ENCODE results near the gene PLCB4.

The PLCB4 gene

DNA sequence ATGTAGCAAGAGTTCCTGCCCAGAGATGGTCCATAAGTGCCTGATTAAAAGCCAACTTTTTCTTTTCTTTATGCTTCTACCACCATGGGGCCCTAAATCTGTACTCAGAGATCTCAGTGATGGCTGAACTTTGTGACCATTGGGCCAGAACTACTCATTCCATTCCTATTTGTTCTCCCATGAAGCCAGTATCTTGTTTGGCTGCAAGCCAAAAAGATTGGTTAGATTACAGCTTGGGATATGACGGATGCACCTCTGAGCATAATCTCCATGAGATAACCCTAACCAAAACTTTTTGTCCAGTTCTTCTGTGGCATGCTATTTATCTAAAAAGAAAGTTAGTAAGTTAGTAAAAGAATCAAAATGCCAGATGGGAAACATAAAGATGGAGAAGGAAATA is 72.2 kb downstream of the PLCB4 start:
- Histone ChIP-seq H3K4me3 (ENCODE audit: low read length) (no peak overlapping the region), H3K9me3 (ENCODE audit: control insufficient read depth, insufficient read depth, low read length) (no peaks in the 10 kb centered on the region), H3K27ac (ENCODE audit: low read length) (no peak overlapping the region), H3K36me3 (ENCODE audit: control insufficient read depth, insufficient read depth, low read length) (no peaks in the 10 kb centered on the region), H3K27me3 (ENCODE audit: control insufficient read depth, insufficient read depth, low read length) (no peaks in the 10 kb centered on the region), H3K4me1 (ENCODE audit: control insufficient read depth, insufficient read depth, low read length) (no peaks in the 10 kb centered on the region)
- no peak for DNase-seq (ENCODE audit: low read depth, low spot score)
- WGBS (ENCODE audit: insufficient coverage, insufficient read length): no CpG with 5 or more reads among the region's 1 CpG

DNA sequence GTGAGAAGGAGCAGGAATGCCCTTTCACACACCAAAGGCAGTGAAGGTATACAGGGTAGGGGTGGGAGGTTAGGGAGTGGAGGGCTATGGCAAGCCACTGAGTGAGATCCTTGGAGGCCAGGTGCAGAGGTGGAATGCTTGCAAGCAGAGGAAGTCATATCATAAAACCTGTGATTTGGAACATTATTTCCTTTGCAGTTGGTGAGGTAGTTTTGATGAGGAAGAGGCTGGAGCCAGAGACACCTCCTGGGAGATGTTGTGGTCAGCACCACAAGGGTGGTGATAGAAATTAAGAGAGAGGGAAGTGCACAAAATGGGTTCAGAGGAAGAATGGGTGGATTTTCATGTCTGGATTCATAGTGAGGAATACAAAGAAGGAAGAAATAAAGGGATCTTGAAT is 73.0 kb downstream of the PLCB4 start:
- Histone ChIP-seq H3K4me1 (ENCODE audit: control insufficient read depth, insufficient read depth, low read length) (no peaks in the 10 kb centered on the region), H3K4me3 (ENCODE audit: low read length) (no peak overlapping the region), H3K27me3 (ENCODE audit: control insufficient read depth, insufficient read depth, low read length) (no peaks in the 10 kb centered on the region), H3K9me3 (ENCODE audit: control insufficient read depth, insufficient read depth, low read length) (no peaks in the 10 kb centered on the region), H3K36me3 (ENCODE audit: control insufficient read depth, insufficient read depth, low read length) (no peaks in the 10 kb centered on the region), H3K27ac (ENCODE audit: low read length) (no peak overlapping the region)
- DNase-seq (ENCODE audit: low read depth, low spot score): no peak

DNA sequence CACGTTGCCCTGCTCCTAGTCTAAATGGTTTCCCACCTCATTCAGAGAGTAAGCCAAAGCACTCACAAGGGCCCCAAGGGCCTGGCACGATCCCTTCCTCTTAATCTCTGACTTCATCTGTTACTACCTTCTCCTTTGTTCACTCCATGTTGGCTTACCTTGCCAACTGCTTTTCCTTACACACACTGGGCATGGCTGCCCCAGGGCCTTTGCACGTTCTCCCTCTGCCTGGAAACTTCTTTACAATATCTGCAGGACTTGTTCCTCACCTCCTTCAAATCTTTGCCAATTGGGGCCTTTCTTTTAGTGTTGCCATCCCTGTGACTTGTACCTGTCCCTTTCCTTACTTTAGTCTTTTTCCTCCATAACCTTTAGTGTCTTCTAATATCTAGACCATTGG is 73.9 kb downstream of the PLCB4 start:
- Histone ChIP-seq H3K4me3 (ENCODE audit: low read length) (no peak overlapping the region), H3K27ac (ENCODE audit: low read length) (no peak overlapping the region), H3K36me3 (ENCODE audit: control insufficient read depth, insufficient read depth, low read length) (no peaks in the 10 kb centered on the region), H3K4me1 (ENCODE audit: control insufficient read depth, insufficient read depth, low read length) (no peaks in the 10 kb centered on the region), H3K9me3 (ENCODE audit: control insufficient read depth, insufficient read depth, low read length) (no peaks in the 10 kb centered on the region), H3K27me3 (ENCODE audit: control insufficient read depth, insufficient read depth, low read length) (no peaks in the 10 kb centered on the region)
- no peak for DNase-seq (ENCODE audit: low read depth, low spot score)
- no CpG with 5 or more reads among the region's 3 CpGs for WGBS (ENCODE audit: insufficient coverage, insufficient read length)

DNA sequence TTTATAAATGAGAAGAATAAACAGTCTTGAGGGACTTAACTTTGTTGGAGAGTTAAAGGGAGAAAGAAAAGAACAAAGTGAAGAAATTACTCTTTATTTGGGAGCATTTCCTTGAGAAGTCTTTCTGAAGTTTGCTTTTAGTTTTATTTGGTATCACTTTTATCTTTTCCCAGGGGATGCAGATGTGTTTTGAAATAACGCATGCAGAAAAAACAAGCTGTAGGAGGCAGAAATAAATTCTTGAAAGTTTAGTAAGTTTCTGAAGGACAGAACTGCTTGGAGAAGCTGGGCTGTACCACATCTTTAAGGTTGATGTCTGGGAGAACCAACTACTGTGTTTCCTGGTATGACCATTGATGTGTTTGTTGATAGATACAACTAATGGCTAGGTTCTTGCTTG is 75.0 kb downstream of the PLCB4 start:
- H3K4me3 ChIP-seq (ENCODE audit: low read length): no peak overlapping the region
- no peaks in the 10 kb centered on the region for H3K9me3 ChIP-seq (ENCODE audit: control insufficient read depth, insufficient read depth, low read length)
- no peaks in the 10 kb centered on the region for H3K27me3 ChIP-seq (ENCODE audit: control insufficient read depth, insufficient read depth, low read length)
- H3K36me3 ChIP-seq (ENCODE audit: control insufficient read depth, insufficient read depth, low read length): no peaks in the 10 kb centered on the region
- DNase-seq (ENCODE audit: low read depth, low spot score): no peak
- no peak overlapping the region for H3K27ac ChIP-seq (ENCODE audit: low read length)
- no CpG with 5 or more reads among the region's 1 CpG for WGBS (ENCODE audit: insufficient coverage, insufficient read length)
- no peaks in the 10 kb centered on the region for H3K4me1 ChIP-seq (ENCODE audit: control insufficient read depth, insufficient read depth, low read length)

DNA sequence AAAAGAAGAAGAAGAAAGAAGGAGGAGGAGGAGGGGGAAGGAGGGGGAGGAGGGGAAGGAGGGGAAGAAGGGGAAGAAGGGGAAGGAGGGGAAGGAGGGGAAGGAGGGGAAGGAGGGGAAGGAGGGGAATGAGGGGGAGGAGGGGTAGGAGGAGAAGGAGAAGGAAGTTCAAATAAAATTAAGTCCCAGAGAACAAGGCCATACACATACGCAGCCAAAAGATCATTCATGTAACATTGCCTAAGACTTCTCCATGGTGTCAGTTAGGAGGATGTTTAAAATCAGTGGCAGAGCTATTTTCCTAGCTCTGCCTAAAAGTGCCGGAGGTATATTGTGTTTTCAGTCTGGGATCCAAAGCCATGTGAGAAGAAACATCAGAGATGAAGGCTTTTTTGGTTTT is 75.8 kb downstream of the PLCB4 start:
- Histone ChIP-seq H3K4me3 (ENCODE audit: low read length) (no peak overlapping the region), H3K27ac (ENCODE audit: low read length) (no peak overlapping the region), H3K36me3 (ENCODE audit: control insufficient read depth, insufficient read depth, low read length) (no peaks in the 10 kb centered on the region), H3K9me3 (ENCODE audit: control insufficient read depth, insufficient read depth, low read length) (no peaks in the 10 kb centered on the region), H3K27me3 (ENCODE audit: control insufficient read depth, insufficient read depth, low read length) (no peaks in the 10 kb centered on the region), H3K4me1 (ENCODE audit: control insufficient read depth, insufficient read depth, low read length) (no peaks in the 10 kb centered on the region)
- no peak for DNase-seq (ENCODE audit: low read depth, low spot score)
- no CpG with 5 or more reads among the region's 2 CpGs for WGBS (ENCODE audit: insufficient coverage, insufficient read length)

DNA sequence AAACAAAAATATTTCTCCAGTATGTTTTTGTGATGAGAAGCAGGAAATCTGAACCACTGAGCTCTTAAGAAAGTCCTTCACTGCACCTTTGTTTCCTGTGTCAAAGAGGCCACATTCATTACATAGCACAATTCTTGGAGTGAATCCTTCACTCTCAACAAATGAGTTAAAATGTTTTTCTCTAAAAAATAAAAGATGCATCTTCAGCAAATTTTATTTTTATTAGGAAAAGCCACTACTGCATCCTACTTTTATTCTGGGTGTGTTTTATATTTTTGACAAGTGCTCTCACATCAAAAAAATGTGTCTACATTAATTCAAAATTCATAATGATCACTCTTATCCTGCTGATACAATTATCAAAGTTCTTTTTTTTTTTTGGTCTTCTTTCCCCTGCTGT is 76.3 kb downstream of the PLCB4 start:
- Histone ChIP-seq H3K4me3 (ENCODE audit: low read length) (no peak overlapping the region), H3K36me3 (ENCODE audit: control insufficient read depth, insufficient read depth, low read length) (0 out of 2 replicates have a peak, but pooled peaks cover 2% of the 10 kb centered on the region), H3K4me1 (ENCODE audit: control insufficient read depth, insufficient read depth, low read length) (no peaks in the 10 kb centered on the region), H3K27ac (ENCODE audit: low read length) (no peak overlapping the region), H3K9me3 (ENCODE audit: control insufficient read depth, insufficient read depth, low read length) (no peaks in the 10 kb centered on the region), H3K27me3 (ENCODE audit: control insufficient read depth, insufficient read depth, low read length) (no peaks in the 10 kb centered on the region)
- no peak for DNase-seq (ENCODE audit: low read depth, low spot score)

DNA sequence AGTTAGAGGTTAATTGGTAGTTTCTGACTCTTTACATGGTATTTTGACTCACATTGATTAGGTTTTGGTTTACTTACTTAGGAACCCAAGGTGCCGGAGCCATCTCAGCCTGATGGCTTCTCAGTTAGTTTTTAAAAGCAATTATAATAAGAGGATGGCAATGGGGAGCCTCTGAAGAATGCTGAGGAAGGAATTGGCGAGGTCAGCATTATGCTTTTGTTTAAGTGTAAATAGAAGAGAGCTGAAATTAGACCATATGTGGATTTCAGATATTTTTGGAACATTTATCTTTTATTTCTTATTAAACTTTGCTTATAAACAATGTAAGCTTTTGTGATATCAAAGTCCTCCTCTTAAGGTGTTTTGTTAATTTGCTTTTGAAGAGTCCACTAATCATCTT is 77.8 kb downstream of the PLCB4 start:
- Histone ChIP-seq H3K9me3 (ENCODE audit: control insufficient read depth, insufficient read depth, low read length) (no peaks in the 10 kb centered on the region), H3K27me3 (ENCODE audit: control insufficient read depth, insufficient read depth, low read length) (no peaks in the 10 kb centered on the region), H3K4me1 (ENCODE audit: control insufficient read depth, insufficient read depth, low read length) (no peaks in the 10 kb centered on the region), H3K4me3 (ENCODE audit: low read length) (no peak overlapping the region), H3K27ac (ENCODE audit: low read length) (no peak overlapping the region), H3K36me3 (ENCODE audit: control insufficient read depth, insufficient read depth, low read length) (0 out of 2 replicates have a peak, but pooled peaks cover 2% of the 10 kb centered on the region)
- no CpG with 5 or more reads among the region's 2 CpGs for WGBS (ENCODE audit: insufficient coverage, insufficient read length)
- no peak for DNase-seq (ENCODE audit: low read depth, low spot score)

DNA sequence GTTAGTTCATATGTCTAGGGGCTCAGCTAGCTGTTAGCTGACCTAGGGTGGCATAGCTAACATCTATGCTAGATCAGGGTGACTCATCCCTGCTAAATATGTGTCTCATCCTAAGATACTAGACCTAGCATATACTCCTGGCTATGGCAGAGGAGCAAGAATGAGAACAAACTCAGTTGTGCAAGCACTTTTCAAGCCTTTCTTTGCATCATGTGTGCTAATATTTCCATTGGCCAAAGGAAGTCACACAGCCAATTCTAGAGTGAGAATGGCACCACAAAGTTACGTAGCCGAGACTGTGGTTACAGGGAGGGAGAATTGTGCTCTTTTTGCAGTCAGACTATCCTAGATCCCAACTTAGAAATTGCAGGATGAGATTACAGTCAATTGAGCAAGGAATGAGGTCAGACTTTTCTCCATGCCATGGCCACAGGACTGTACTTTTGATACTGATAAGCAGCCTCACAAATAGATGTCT is 78.7 kb downstream of the PLCB4 start:
- H3K4me1 ChIP-seq (ENCODE audit: control insufficient read depth, insufficient read depth, low read length): no peaks in the 10 kb centered on the region
- WGBS (ENCODE audit: insufficient coverage, insufficient read length): no CpG with 5 or more reads among the region's 2 CpGs
- 0 out of 2 replicates have a peak, but pooled peaks cover 2% of the 10 kb centered on the region for H3K36me3 ChIP-seq (ENCODE audit: control insufficient read depth, insufficient read depth, low read length)
- no peak overlapping the region for H3K4me3 ChIP-seq (ENCODE audit: low read length)
- peaks cover 1% of the 10 kb centered on the region; the same call in 1 of the 2 replicates for H3K9me3 ChIP-seq (ENCODE audit: control insufficient read depth, insufficient read depth, low read length)
- DNase-seq (ENCODE audit: low read depth, low spot score): no peak
- no peaks in the 10 kb centered on the region for H3K27me3 ChIP-seq (ENCODE audit: control insufficient read depth, insufficient read depth, low read length)
- H3K27ac ChIP-seq (ENCODE audit: low read length): no peak overlapping the region

DNA sequence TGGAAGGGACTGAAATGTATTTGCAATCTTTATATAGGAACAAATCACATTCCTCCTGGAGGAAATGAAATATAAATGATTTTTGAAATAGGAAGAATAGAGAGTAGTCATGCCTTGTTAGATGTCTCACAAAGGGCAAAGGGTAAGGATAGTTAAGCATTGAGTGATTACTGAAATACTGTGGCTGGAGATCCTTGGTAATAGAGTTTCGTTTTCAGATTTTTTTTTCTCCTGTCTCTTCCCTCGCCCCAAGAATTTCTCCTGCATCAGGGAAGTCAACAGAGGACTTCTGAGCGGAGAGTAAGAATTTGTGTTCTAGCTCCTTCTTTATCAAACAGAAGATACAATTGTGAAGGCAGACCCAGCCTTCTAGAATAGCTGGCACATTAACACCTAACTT is 79.4 kb downstream of the PLCB4 start:
- Histone ChIP-seq H3K9me3 (ENCODE audit: control insufficient read depth, insufficient read depth, low read length) (peaks cover 1% of the 10 kb centered on the region; the same call in 1 of the 2 replicates), H3K4me3 (ENCODE audit: low read length) (no peak overlapping the region), H3K27me3 (ENCODE audit: control insufficient read depth, insufficient read depth, low read length) (no peaks in the 10 kb centered on the region), H3K36me3 (ENCODE audit: control insufficient read depth, insufficient read depth, low read length) (0 out of 2 replicates have a peak, but pooled peaks cover 2% of the 10 kb centered on the region), H3K4me1 (ENCODE audit: control insufficient read depth, insufficient read depth, low read length) (no peaks in the 10 kb centered on the region), H3K27ac (ENCODE audit: low read length) (no peak overlapping the region)
- no peak for DNase-seq (ENCODE audit: low read depth, low spot score)
- WGBS (ENCODE audit: insufficient coverage, insufficient read length): no CpG with 5 or more reads among the region's 3 CpGs

DNA sequence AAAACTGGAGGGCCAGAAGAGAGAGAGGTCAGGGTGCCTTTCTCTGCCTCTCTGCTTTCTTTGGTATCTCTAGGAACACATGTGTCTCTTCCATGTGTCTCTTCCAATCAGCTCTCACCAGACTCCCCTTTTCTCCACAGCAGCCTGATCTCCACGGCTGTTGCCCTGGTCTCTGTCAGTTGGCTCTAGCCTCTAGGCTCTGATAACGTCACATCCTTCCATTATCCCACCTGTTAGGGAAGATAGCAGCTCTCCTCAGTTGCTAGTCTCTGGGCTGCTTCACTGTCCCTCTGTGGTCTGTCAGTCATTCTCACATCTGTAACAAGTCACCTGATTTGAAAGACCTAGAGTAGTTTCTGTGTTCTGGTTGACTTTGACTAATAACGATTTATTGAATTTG is 80.2 kb downstream of the PLCB4 start:
- H3K27ac ChIP-seq (ENCODE audit: low read length): no peak overlapping the region
- H3K36me3 ChIP-seq (ENCODE audit: control insufficient read depth, insufficient read depth, low read length): 0 out of 2 replicates have a peak, but pooled peaks cover 2% of the 10 kb centered on the region
- no CpG with 5 or more reads among the region's 3 CpGs for WGBS (ENCODE audit: insufficient coverage, insufficient read length)
- no peak for DNase-seq (ENCODE audit: low read depth, low spot score)
- H3K9me3 ChIP-seq (ENCODE audit: control insufficient read depth, insufficient read depth, low read length): peaks cover 1% of the 10 kb centered on the region; the same call in 1 of the 2 replicates
- H3K27me3 ChIP-seq (ENCODE audit: control insufficient read depth, insufficient read depth, low read length): no peaks in the 10 kb centered on the region
- no peaks in the 10 kb centered on the region for H3K4me1 ChIP-seq (ENCODE audit: control insufficient read depth, insufficient read depth, low read length)
- H3K4me3 ChIP-seq (ENCODE audit: low read length): no peak overlapping the region

DNA sequence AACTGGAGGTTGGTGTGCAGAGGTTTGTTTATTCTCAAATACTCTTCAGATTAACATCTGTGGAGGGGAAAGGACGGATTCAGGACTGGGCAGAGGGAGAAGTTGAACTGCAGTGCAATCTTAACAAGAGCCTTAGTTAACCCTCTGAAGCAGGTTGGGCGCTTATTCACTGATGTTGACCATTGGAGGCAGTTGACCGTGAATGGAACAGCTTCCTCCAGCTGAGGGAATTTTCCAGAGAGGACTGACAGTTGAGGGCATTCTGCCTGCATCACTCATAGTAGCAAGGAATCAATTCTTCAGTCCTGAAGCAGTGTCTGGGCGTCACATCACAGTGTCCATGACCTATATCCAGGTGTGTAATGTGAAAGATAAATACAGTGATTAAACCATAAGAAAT is 80.9 kb downstream of the PLCB4 start:
- no peak overlapping the region for H3K4me3 ChIP-seq (ENCODE audit: low read length)
- no peak overlapping the region for H3K27ac ChIP-seq (ENCODE audit: low read length)
- H3K27me3 ChIP-seq (ENCODE audit: control insufficient read depth, insufficient read depth, low read length): no peaks in the 10 kb centered on the region
- peaks cover 1% of the 10 kb centered on the region; the same call in 1 of the 2 replicates for H3K9me3 ChIP-seq (ENCODE audit: control insufficient read depth, insufficient read depth, low read length)
- no CpG with 5 or more reads among the region's 4 CpGs for WGBS (ENCODE audit: insufficient coverage, insufficient read length)
- no peak for DNase-seq (ENCODE audit: low read depth, low spot score)
- no peaks in the 10 kb centered on the region for H3K4me1 ChIP-seq (ENCODE audit: control insufficient read depth, insufficient read depth, low read length)
- 0 out of 2 replicates have a peak, but pooled peaks cover 2% of the 10 kb centered on the region for H3K36me3 ChIP-seq (ENCODE audit: control insufficient read depth, insufficient read depth, low read length)
